ENCODE data around the gene SH3PXD2A. TPM values are rescaled to one million over a fixed set of nuclear protein-coding genes. Genes with fewer than 3 reads are reported as not detected.

SH3PXD2A gene
- total RNA-seq, 2 experiments from 2014 or later = 6.5 to 7.4 TPM

DNA sequence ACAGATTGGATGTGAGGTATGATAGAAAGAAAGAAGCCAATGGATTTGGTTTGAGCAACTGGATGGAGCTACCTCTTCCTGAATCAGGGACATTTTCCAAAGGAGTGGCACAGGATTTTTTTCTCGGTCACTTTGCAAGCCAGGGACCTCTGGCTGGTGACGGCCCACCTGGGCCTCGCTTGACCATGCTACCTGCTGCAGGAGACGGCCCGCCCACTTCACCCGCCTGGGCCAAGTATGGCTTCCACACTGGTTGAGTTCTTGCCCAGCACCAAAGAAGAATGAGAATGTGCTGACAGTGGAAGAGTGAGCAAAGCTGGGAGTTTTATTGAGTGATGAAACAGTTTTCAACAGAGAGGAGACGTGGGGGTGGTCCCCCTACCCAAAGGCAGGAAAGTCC, 24.5 kb upstream of the SH3PXD2A start:
- Mint-ChIP-seq H3K27me3 (no peaks in the 10 kb centered on the region), H3K36me3 (ENCODE audit: low read depth) (peaks cover 26% of the 10 kb centered on the region), H3K9me3 (no peaks in the 10 kb centered on the region), H3K4me3 (no peak overlapping the region), H3K27ac (no peak overlapping the region), H3K4me1 (ENCODE audit: low read depth) (peaks cover 6% of the 10 kb centered on the region)
- no peak for ATAC-seq
- no peak for DNase-seq
- intact Hi-C loops (cut with micrococcal nuclease) = loop anchor here (10.0 kb wide), 1 partner anchor 325 kb away; no protein-coding TSS in a partner anchor
- ChIA-PET POLR2A (no interaction called here), CTCF (no interaction called here)
- TF ChIP-seq, protein P1, sequence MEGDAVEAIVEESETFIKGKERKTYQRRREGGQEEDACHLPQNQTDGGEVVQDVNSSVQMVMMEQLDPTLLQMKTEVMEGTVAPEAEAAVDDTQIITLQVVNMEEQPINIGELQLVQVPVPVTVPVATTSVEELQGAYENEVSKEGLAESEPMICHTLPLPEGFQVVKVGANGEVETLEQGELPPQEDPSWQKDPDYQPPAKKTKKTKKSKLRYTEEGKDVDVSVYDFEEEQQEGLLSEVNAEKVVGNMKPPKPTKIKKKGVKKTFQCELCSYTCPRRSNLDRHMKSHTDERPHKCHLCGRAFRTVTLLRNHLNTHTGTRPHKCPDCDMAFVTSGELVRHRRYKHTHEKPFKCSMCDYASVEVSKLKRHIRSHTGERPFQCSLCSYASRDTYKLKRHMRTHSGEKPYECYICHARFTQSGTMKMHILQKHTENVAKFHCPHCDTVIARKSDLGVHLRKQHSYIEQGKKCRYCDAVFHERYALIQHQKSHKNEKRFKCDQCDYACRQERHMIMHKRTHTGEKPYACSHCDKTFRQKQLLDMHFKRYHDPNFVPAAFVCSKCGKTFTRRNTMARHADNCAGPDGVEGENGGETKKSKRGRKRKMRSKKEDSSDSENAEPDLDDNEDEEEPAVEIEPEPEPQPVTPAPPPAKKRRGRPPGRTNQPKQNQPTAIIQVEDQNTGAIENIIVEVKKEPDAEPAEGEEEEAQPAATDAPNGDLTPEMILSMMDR (IDR thresholded peaks at IDR 0.05) = no peak

DNA sequence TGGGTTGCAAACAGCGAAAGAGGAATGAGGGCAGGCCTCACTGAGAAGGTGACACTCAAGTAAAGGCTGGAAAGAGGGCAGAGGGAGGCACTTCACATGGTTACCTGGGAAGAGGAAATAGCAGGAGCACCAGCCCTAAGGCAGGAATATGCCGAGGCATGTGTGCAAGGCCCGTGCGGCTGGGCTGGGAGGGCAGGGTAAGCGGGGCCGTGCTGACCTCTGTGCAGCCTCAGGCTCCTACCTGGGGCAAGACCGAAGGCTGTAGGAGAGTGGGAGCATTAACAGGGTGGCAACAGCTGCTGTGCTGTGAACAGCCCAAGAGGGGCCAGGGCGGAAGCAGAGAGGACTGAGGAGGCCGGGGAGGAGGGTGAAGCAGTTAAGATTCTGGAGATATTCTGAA, 24.0 kb upstream of the SH3PXD2A start:
- Mint-ChIP-seq H3K27me3 (no peaks in the 10 kb centered on the region), H3K4me3 (no peak overlapping the region), H3K9me3 (no peaks in the 10 kb centered on the region), H3K27ac (no peak overlapping the region), H3K36me3 (ENCODE audit: low read depth) (peaks cover 24% of the 10 kb centered on the region), H3K4me1 (ENCODE audit: low read depth) (peaks cover 6% of the 10 kb centered on the region)
- DNase-seq (no peak), ATAC-seq (no peak)
- POLR2A ChIA-PET = no interaction called here
- TF ChIP-seq, protein P1 (IDR thresholded peaks at IDR 0.05) = no peak
- intact Hi-C loops (cut with micrococcal nuclease) = no loop called here
- CTCF ChIA-PET = interaction anchor here (1.8 kb wide), 1 partner anchor 8 kb away, joined by 7 read pairs; no protein-coding TSS in a partner anchor

DNA sequence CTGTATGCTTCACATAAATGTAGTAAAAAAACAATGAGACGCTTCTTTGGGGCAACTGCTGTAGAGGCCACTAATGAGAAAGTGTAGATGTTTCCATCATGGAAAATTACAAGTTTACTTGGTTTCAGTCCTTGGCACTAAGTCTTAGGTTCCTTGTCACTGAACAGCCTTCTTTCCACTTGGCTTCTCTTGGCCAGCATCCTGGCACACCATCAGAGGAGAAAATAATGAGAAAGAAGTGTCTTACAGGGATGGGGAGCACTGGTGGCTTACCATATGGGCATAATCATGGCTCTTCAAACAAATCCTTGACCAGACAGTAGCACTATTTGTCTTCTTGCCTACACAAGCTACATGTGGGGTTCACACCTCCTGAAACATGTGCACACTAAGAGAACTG, 22.5 kb upstream of the SH3PXD2A start:
- ChIA-PET POLR2A (interaction anchor here (0.7 kb wide), 1 partner anchor 144 kb away, joined by 3 read pairs; no protein-coding TSS in a partner anchor), CTCF (interaction anchor here (1.1 to 1.8 kb wide), 4 partner anchors 8 to 165 kb away, joined by 3 to 7 read pairs (median 4); no protein-coding TSS in a partner anchor)
- peaks cover 23% of the 10 kb centered on the region for H3K36me3 Mint-ChIP-seq (ENCODE audit: low read depth)
- H3K9me3 Mint-ChIP-seq = no peaks in the 10 kb centered on the region
- H3K4me1 Mint-ChIP-seq (ENCODE audit: low read depth) = peaks cover 6% of the 10 kb centered on the region
- H3K27ac Mint-ChIP-seq = no peak overlapping the region
- no peak for DNase-seq
- intact Hi-C loops (cut with micrococcal nuclease) = no loop called here
- no peak overlapping the region for H3K4me3 Mint-ChIP-seq
- TF ChIP-seq, protein P1 (IDR thresholded peaks at IDR 0.05) = no peak
- ATAC-seq = no peak
- H3K27me3 Mint-ChIP-seq = no peaks in the 10 kb centered on the region

DNA sequence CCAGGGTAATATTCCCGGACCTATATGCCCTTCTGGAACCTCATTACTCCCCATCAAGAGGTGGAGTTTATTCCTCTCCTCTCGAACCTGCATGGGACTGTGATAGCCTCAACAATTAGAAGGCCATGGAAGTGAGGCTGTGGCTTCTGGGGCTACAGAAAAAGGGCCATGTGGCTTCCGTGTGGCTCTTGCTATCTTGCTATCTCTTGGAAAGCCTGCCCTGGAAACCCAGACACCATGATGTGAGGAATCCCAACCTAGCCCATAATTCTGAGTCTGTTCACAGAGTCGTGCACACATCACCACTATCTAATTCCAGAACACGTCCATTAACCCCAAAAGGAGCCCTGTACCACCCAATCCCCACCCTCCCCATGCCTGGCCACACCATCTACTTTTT, 20.8 kb upstream of the SH3PXD2A start:
- Mint-ChIP-seq H3K4me1 (ENCODE audit: low read depth) (peaks cover 6% of the 10 kb centered on the region), H3K27me3 (no peaks in the 10 kb centered on the region), H3K36me3 (ENCODE audit: low read depth) (peaks cover 11% of the 10 kb centered on the region), H3K9me3 (no peaks in the 10 kb centered on the region), H3K4me3 (no peak overlapping the region), H3K27ac (no peak overlapping the region)
- DNase-seq = no peak
- TF ChIP-seq, protein P1 (IDR thresholded peaks at IDR 0.05) = no peak
- CTCF ChIA-PET = interaction anchor here (0.9 kb wide), 1 partner anchor 12 kb away, joined by 3 read pairs; no protein-coding TSS in a partner anchor
- POLR2A ChIA-PET = no interaction called here
- intact Hi-C loops (cut with micrococcal nuclease) = no loop called here
- ATAC-seq = no peak

DNA sequence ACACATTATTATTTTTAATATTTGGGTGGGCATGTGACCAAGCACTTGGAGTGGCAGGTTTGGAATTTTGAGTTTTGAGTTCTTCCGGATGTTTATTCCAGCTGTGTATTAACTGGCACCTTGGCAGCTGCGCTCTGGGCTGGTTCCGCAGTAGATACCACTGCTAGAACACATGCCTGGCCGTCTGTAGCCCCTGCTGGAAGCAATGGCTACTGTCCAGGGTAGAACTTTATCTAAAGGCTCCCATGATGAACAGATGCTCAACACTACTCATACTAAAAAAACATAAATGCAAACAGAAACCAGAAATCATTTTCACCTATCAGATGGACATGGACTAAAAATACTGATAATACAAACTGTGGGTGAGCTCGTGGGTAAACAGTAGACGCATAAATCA, 19.4 kb upstream of the SH3PXD2A start:
- POLR2A ChIA-PET = interaction anchor here (0.6 kb wide), 1 partner anchor 116 kb away, joined by 3 read pairs; no protein-coding TSS in a partner anchor
- no peak for DNase-seq
- H3K9me3 Mint-ChIP-seq = no peaks in the 10 kb centered on the region

More for the DNA sequence above, 19.4 kb upstream of the SH3PXD2A start:
- Mint-ChIP-seq H3K27ac (no peak overlapping the region), H3K27me3 (no peaks in the 10 kb centered on the region), H3K36me3 (ENCODE audit: low read depth) (peaks cover 7% of the 10 kb centered on the region), H3K4me1 (ENCODE audit: low read depth) (peaks cover 6% of the 10 kb centered on the region), H3K4me3 (no peak overlapping the region)
- intact Hi-C loops (cut with micrococcal nuclease) = no loop called here
- CTCF ChIA-PET = interaction anchor here (1.1 to 2.0 kb wide), 6 partner anchors 11 to 162 kb away, joined by 3 to 8 read pairs (median 4); partner anchors contain the start of gene SH3PXD2A
- TF ChIP-seq, protein P1 (IDR thresholded peaks at IDR 0.05) = no peak
- no peak for ATAC-seq

Measured in activated CD8-positive, alpha-beta T cell treated with anti-CD3 and anti-CD28 coated beads for 36 hours (primary cell).